NCI-H1105 (cell line): ENCODE results near the gene RCOR2.
"Not testable (repeated sequence)": the region's sequence is repeated elsewhere in the genome, so short reads cannot be mapped to it uniquely, and the experiment has no call there.

Source experiments
- DNase-seq: peaks from one replicate; lab custom pipeline; 2025; lab: John Stamatoyannopoulos, UW

RCOR2 gene

GRCh38 chr11:63916837-63917691 lies at the start of gene RCOR2:
Gene RCOR2 (minus strand): TSS chr11:63917164. CDS start chr11:63916456, 708 bp downstream.
- DNase-seq: peak; percentile 86

- DNase-seq: no peak
Measured at GRCh38 chr11:63966444-63966843, 49.5 kb upstream of the RCOR2 start.

- not testable (repeated sequence) for DNase-seq
Measured at GRCh38 chr11:63963895-63964294, 46.9 kb upstream of the RCOR2 start.

GRCh38 chr11:63961608-63962412 lies 44.8 kb upstream of the RCOR2 start:
- peak; percentile 64 for DNase-seq

GRCh38 chr11:63958008-63958407 lies 41.0 kb upstream of the RCOR2 start:
- DNase-seq: no peak

GRCh38 chr11:63952570-63952969 lies 35.6 kb upstream of the RCOR2 start:
- no peak for DNase-seq

- DNase-seq: no peak
Measured at GRCh38 chr11:63951779-63952536, 35.0 kb upstream of the RCOR2 start.

GRCh38 chr11:63945477-63946163 lies 28.7 kb upstream of the RCOR2 start:
- peak; percentile 57 for DNase-seq

GRCh38 chr11:63944987-63945386 lies 28.0 kb upstream of the RCOR2 start:
- no peak for DNase-seq

- no peak for DNase-seq
Measured at GRCh38 chr11:63942803-63943202, 25.8 kb upstream of the RCOR2 start.

GRCh38 chr11:63941901-63942300 lies 24.9 kb upstream of the RCOR2 start:
- no peak for DNase-seq

- DNase-seq: no peak
Measured at GRCh38 chr11:63940786-63941185, 23.8 kb upstream of the RCOR2 start.

- no peak for DNase-seq
Measured at GRCh38 chr11:63939397-63939891, 22.5 kb upstream of the RCOR2 start.

GRCh38 chr11:63938479-63939396 lies 21.8 kb upstream of the RCOR2 start, which contains the start of gene NAA40:
Gene NAA40 (plus strand): TSS chr11:63939002. CDS start chr11:63939097, 95 bp downstream.
- peak; percentile 98 for DNase-seq

- DNase-seq: peak; percentile 54
Measured at GRCh38 chr11:63937713-63938478, 20.9 kb upstream of the RCOR2 start.

- DNase-seq: no peak
Measured at GRCh38 chr11:63933459-63933858, 16.5 kb upstream of the RCOR2 start.

GRCh38 chr11:63931876-63932275 lies 14.9 kb upstream of the RCOR2 start:
- DNase-seq: no peak

- DNase-seq: no peak
Measured at GRCh38 chr11:63931045-63931444, 14.1 kb upstream of the RCOR2 start.

- no peak for DNase-seq
Measured at GRCh38 chr11:63929616-63930015, 12.7 kb upstream of the RCOR2 start.
